HG02610 (cell line): Measurements from ENCODE around the gene PARP2.
"Not testable (repeated sequence)": the region's sequence is repeated elsewhere in the genome, so short reads cannot be mapped to it uniquely, and the experiment has no call there.

Experiments used
- ATAC-seq: cut with Tn5 transposase; IDR thresholded peaks from one replicate; pipeline ENCODE4 v1.9.1; 2021; ENCODE audit warnings: mild to moderate bottlenecking, moderate library complexity; ENCODE audit not compliant: unreplicated experiment

The PARP2 gene

GRCh38 chr14:20345366-20345765 lies 1.9 kb downstream of the PARP2 start:
- no peak for ATAC-seq

- ATAC-seq, result no peak
These were observed 3.3 kb downstream of the PARP2 start for GRCh38 chr14:20346713-20347112.

DNA sequence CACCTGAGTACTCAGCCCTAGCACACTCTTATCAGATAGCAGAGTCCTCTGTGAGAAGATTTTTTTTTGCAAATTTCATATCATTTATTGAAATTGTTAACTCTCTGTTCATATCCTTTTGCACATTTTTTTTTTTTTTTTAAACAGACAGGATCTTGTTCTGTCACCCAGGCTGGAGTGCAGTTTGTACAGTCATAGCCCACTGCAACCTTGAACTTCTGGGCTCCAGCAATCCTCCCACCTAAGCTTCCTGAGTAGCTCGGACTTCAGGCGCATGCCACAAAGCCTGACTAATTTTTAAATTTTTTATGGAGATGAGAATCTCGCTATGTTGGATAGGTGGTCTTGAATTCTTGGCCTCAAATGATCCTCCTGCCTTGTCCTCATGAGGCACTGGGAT lies 4.3 kb downstream of the PARP2 start:
- ATAC-seq, result no peak

GRCh38 chr14:20350282-20350681 lies 6.8 kb downstream of the PARP2 start:
- ATAC-seq, result no peak

GRCh38 chr14:20350860-20351259 lies 7.4 kb downstream of the PARP2 start:
- ATAC-seq, result no peak

- no peak for ATAC-seq
These were observed 13.0 kb downstream of the PARP2 start for GRCh38 chr14:20356422-20356821.

- ATAC-seq, result not testable (repeated sequence)
These were observed 15.0 kb downstream of the PARP2 start for GRCh38 chr14:20358474-20358873.

GRCh38 chr14:20365928-20366327 lies 22.5 kb downstream of the PARP2 start:
- no peak for ATAC-seq

GRCh38 chr14:20372796-20373195 lies 29.4 kb downstream of the PARP2 start:
- no peak for ATAC-seq

GRCh38 chr14:20375471-20375870 lies 32.0 kb downstream of the PARP2 start:
- no peak for ATAC-seq

DNA sequence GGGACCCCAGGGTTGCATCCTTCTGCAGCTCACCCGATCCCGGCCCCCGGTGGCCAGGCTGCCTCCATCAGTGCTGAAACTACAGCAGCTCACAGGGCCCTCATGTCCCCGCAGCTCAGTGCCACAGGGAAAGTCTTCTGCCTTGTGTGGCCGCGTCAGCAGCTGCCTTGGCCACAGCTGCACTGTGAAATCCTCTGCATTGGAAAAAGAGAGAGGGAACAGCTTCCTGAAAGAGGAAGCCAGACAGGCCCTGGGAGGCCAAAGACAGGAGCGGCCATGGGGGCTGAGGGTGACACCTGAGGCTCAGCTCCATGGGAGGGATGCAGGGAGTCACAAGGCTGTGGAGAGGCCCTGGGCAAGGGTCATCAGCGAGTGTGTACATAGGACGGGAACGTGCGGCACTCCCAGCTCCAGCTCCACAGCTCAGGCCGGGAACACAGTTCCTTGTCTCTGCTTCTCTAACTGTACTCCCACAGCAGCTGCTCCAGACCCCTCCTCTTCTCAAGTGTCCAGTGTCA lies 32.7 kb downstream of the PARP2 start:
- no peak for ATAC-seq

DNA sequence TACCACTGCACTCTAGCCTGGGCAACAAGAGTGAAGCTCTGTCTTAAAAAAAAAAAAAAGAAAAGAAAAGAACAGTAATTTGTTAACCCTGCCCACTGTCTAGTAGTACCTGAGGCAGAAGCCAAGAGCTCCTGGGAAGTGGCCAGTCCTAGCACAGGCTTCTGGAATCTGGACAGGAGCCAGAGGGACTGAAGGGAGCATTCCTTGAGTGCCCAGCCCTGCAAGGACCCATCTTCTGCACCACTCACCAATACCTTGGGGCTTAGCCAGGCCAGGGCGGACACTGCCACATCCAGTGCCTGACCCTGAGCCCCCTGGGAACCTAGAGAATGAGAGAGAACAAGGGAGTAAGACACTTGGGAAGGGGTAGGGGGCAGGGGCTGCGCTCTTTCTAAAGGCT lies 33.7 kb downstream of the PARP2 start:
- no peak for ATAC-seq

DNA sequence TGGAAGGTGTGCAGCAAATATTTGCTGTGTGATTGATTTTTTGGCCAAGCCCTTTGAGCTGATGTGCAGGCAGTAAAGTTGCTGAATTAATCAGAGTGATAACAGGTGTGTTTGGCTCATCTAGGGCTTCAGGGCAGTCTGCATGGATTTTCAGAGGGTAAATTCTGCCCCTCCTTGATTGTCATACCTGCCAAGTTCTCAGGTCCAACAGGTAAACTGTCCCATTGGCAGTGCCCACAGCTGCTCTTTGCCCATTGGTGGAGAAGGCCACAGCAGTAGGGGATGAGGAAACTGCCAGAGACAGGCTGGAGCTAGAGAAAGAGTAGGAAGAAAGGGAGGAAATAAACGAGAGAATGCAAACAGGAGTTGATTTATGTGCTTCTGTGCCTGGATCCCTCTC lies 36.3 kb downstream of the PARP2 start:
- no peak for ATAC-seq

- ATAC-seq, result no peak
These were observed 37.2 kb downstream of the PARP2 start for GRCh38 chr14:20380681-20381080.

- no peak for ATAC-seq
These were observed 37.9 kb downstream of the PARP2 start for GRCh38 chr14:20381341-20381740.

- no peak for ATAC-seq
These were observed 39.1 kb downstream of the PARP2 start for GRCh38 chr14:20382526-20382925.

GRCh38 chr14:20383032-20383431 lies 39.6 kb downstream of the PARP2 start:
- no peak for ATAC-seq

- ATAC-seq, result no peak
These were observed 40.2 kb downstream of the PARP2 start for GRCh38 chr14:20383636-20384035.

- ATAC-seq, result no peak
These were observed 40.9 kb downstream of the PARP2 start for GRCh38 chr14:20384321-20384720.

- ATAC-seq, result no peak
These were observed 41.5 kb downstream of the PARP2 start for GRCh38 chr14:20384886-20385285.

GRCh38 chr14:20386276-20386855 lies 42.9 kb downstream of the PARP2 start:
- ATAC-seq, result no peak

GRCh38 chr14:20387576-20387975 lies 44.1 kb downstream of the PARP2 start:
- ATAC-seq, result peak; percentile 71

- ATAC-seq, result no peak
These were observed 44.7 kb downstream of the PARP2 start for GRCh38 chr14:20388159-20388558.
